WTC11 (cell line): ENCODE measurements around the gene LMCD1.

Experiments
- CTCF ChIP-seq: fragments of 200-600 bp; IDR thresholded peaks from 2 replicates; pipeline ENCODE4 v1.8.0; 2022; ENCODE audit warnings: antibody characterized with exemption
- JUN ChIP-seq: sonication (generic); formaldehyde crosslinking; IDR thresholded peaks from 2 replicates; pipeline ENCODE4 v1.8.0; 2023; ENCODE audit warnings: mild to moderate bottlenecking, missing genetic modification reagents
- RELA ChIP-seq: sonication (generic); formaldehyde crosslinking; IDR thresholded peaks from 2 replicates; pipeline ENCODE4 v1.8.1; 2022; ENCODE audit warnings: missing genetic modification reagents, mild to moderate bottlenecking, borderline replicate concordance
- SP1 ChIP-seq: sonication (generic); formaldehyde crosslinking; conservative IDR thresholded peaks from 2 replicates; pipeline ENCODE4 v1.8.1; 2022; ENCODE audit warnings: missing genetic modification reagents
- TEAD4 ChIP-seq: sonication (generic); formaldehyde crosslinking; IDR thresholded peaks from 2 replicates; pipeline ENCODE4 v1.8.0; 2022; ENCODE audit warnings: mild to moderate bottlenecking, missing genetic modification reagents

DNA sequence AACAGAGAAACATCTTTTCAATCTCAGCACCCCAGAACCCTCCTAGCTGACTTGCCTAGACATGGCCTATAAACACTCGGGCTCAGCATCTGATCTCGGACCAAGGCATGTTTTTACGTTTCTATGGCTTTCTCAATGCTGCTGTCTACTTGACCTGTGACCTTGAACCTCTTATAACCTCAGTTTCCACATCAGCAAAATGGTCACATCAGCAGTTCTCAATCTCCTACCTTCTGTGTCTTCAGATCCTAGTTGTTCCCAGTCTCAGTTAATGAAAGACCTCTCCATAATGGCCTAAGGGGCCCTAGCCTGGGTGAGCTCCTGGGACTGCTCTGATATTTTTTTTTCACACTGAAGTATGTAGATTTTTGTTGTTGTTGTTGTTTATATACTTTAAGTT lies 103.4 kb downstream of the LMCD1 start:
- TF ChIP-seq CTCF (no peak), RELA (CRISPR knock-in tag) (no peak), SP1 (CRISPR knock-in tag) (no peak), TEAD4 (CRISPR knock-in tag) (no peak), JUN (CRISPR knock-in tag) (no peak)
